Mesenchymal stem cell (in vitro differentiated cells and primary cell): Measurements from ENCODE around the gene SCN4B.

Source experiments
- DNase-seq: peaks from one replicate; pipeline ENCODE4 v3.0.0-alpha.2; 2013
- H2AFZ ChIP-seq: one replicate; pipeline ENCODE4 v1.6.1; 2013; ENCODE audit warnings: low read depth, mild to moderate bottlenecking, control low read depth, inconsistent platforms, low read length, moderate library complexity
- H2AK5ac ChIP-seq: 2 replicates; pipeline ENCODE4 v1.6.1; 2013; ENCODE audit warnings: low read length, moderate library complexity, mild to moderate bottlenecking, inconsistent platforms; ENCODE audit not compliant: severe bottlenecking
- H2BK120ac ChIP-seq: one replicate; pipeline ENCODE4 v1.6.1; 2013; ENCODE audit warnings: low read depth, mild to moderate bottlenecking, inconsistent platforms, low read length, moderate library complexity
- H2BK12ac ChIP-seq, 2 experiments: one replicate each; pipeline ENCODE4 v1.6.1; 2013; ENCODE audit warnings: inconsistent platforms in 2 of 2, low read length in 2 of 2, mild to moderate bottlenecking in 2 of 2, moderate library complexity in 2 of 2, control low read depth in 1 of 2
- H2BK15ac ChIP-seq: one replicate; pipeline ENCODE4 v1.6.1; 2013; ENCODE audit warnings: mild to moderate bottlenecking, low read depth, inconsistent platforms; ENCODE audit not compliant: poor library complexity, severe bottlenecking
- H2BK5ac ChIP-seq: 2 replicates; pipeline ENCODE4 v1.6.1; 2013; ENCODE audit warnings: low read depth, mild to moderate bottlenecking, low read length, control low read depth, inconsistent platforms; ENCODE audit not compliant: poor library complexity, severe bottlenecking
- H3K14ac ChIP-seq, 2 experiments: one replicate each; pipeline ENCODE4 v1.6.1; 2013; ENCODE audit warnings: inconsistent platforms in 2 of 2, low read length in 2 of 2, control low read depth in 1 of 2, mild to moderate bottlenecking in 1 of 2, moderate library complexity in 1 of 2
- H3K18ac ChIP-seq, 2 experiments: one replicate each; pipeline ENCODE4 v1.6.1; 2013; ENCODE audit warnings: inconsistent platforms in 2 of 2, low read length in 2 of 2, control low read depth in 1 of 2, low read depth in 1 of 2, mild to moderate bottlenecking in 1 of 2
- H3K23ac ChIP-seq, 2 experiments: one replicate each; pipeline ENCODE4 v1.6.1; 2013; ENCODE audit warnings: inconsistent platforms in 2 of 2, low read length in 2 of 2, mild to moderate bottlenecking in 2 of 2, moderate library complexity in 2 of 2, control low read depth in 1 of 2
- H3K27ac ChIP-seq: 2 replicates; pipeline ENCODE4 v1.5.1; 2013; ENCODE audit warnings: mild to moderate bottlenecking, moderate library complexity, low read length, control low read depth, inconsistent platforms; ENCODE audit not compliant: poor library complexity, severe bottlenecking
- H3K27me3 ChIP-seq, 2 experiments: 2 replicates each; pipeline versions ENCODE4 v1.6.1 to v1.7.0; 2013; ENCODE audit warnings: low read length in 2 of 2, mild to moderate bottlenecking in 2 of 2, moderate library complexity in 2 of 2, control low read depth in 1 of 2, inconsistent platforms in 1 of 2; ENCODE audit not compliant: control insufficient read depth in 1 of 2, insufficient read depth in 1 of 2
- H3K36me3 ChIP-seq, 2 experiments: 2 replicates each; pipeline versions ENCODE4 v1.6.1 to v1.7.0; 2013; ENCODE audit warnings: low read length in 2 of 2, control low read depth in 1 of 2, inconsistent platforms in 1 of 2, low read depth in 1 of 2, mild to moderate bottlenecking in 1 of 2; ENCODE audit not compliant: insufficient read depth in 2 of 2, control insufficient read depth in 1 of 2
- H3K4ac ChIP-seq, 2 experiments: one replicate each; pipeline ENCODE4 v1.6.1; 2013; ENCODE audit warnings: inconsistent platforms in 2 of 2, low read length in 2 of 2, mild to moderate bottlenecking in 2 of 2, moderate library complexity in 2 of 2, control low read depth in 1 of 2, low read depth in 1 of 2
- H3K4me1 ChIP-seq: 2 replicates; pipeline ENCODE4 v1.6.1; 2013; ENCODE audit warnings: low read depth, low read length, control low read depth; ENCODE audit not compliant: control insufficient read depth, insufficient read depth
- H3K4me2 ChIP-seq: 2 replicates; pipeline ENCODE4 v1.6.1; 2013; ENCODE audit warnings: low read length, mild to moderate bottlenecking, inconsistent platforms; ENCODE audit not compliant: poor library complexity, severe bottlenecking
- H3K4me3 ChIP-seq, 2 experiments: 2 replicates each; pipeline versions ENCODE4 v1.5.1 to v1.7.0; 2013; ENCODE audit warnings: low read length in 2 of 2, mild to moderate bottlenecking in 2 of 2, control low read depth in 1 of 2, low read depth in 1 of 2; ENCODE audit not compliant: insufficient read depth in 1 of 2
- H3K79me1 ChIP-seq: replicated peaks from 2 replicates; pipeline ENCODE4 v1.6.1; 2013; ENCODE audit warnings: mild to moderate bottlenecking, control low read depth, low read length, inconsistent platforms; ENCODE audit not compliant: poor library complexity, severe bottlenecking
- H3K9ac ChIP-seq: 2 replicates; pipeline ENCODE4 v1.7.0; 2013; ENCODE audit warnings: mild to moderate bottlenecking, low read length, moderate library complexity
- H3K9me3 ChIP-seq: 2 replicates; pipeline ENCODE4 v1.7.0; 2013; ENCODE audit warnings: mild to moderate bottlenecking, low read length; ENCODE audit not compliant: control insufficient read depth
- H4K8ac ChIP-seq: one replicate; pipeline ENCODE4 v1.6.1; 2013; ENCODE audit warnings: inconsistent platforms, mild to moderate bottlenecking, low read length, moderate library complexity
- H4K91ac ChIP-seq: one replicate; pipeline ENCODE4 v1.6.1; 2013; ENCODE audit warnings: mild to moderate bottlenecking, low read length, inconsistent platforms
- WGBS: methylation state at CpG from one replicate; pipeline ENCODE4 v1.1.7; 2013; ENCODE audit warnings: mixed read lengths; 5-methylcytosine and 5-hydroxymethylcytosine counted together

Gene SCN4B

DNA sequence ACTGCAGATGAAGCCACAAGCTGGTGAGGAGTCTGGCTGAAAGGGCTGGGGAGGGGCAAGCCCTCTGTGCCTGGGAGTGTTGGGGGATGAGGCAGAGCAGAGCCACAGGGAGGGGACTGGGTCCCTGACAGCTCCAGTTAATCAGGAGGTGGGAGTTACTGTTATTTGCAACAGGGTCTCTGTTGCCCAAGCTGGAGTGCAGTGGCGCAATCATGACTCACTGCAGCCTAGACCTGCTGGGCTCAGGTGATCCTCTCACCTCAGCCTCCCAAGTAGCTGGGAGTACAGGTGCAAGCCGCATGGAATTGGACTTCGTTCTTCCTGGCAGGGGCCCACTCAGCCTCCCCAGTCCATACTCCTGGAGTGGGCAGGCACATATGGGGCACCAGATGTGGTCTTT lies 16.1 kb upstream of the SCN4B start:
- H3K14ac ChIP-seq = no peak overlapping the region
- no peak overlapping the region for H2AFZ ChIP-seq
- no peaks in the 10 kb centered on the region for H3K79me1 ChIP-seq
- WGBS = 92% methylated on average over 2 of the region's 3 CpGs
- H4K91ac ChIP-seq = no peak overlapping the region
- H2BK5ac ChIP-seq = no peak overlapping the region
- no peaks in the 10 kb centered on the region for H3K36me3 ChIP-seq
- H4K8ac ChIP-seq = no peak overlapping the region
- peaks cover 82 to 84% of the 10 kb centered on the region in 2 experiments for H3K27me3 ChIP-seq
- H3K9me3 ChIP-seq = no peaks in the 10 kb centered on the region
- no peak overlapping the region for H3K4ac ChIP-seq
- H2BK12ac ChIP-seq = no peak overlapping the region
- no peak overlapping the region for H3K9ac ChIP-seq
- no peak overlapping the region for H3K18ac ChIP-seq
- no peak overlapping the region for H2BK15ac ChIP-seq
- H3K4me3 ChIP-seq = no peak overlapping the region
- H2AK5ac ChIP-seq = no peak overlapping the region
- H3K23ac ChIP-seq = no peak overlapping the region
- peaks cover 7% of the 10 kb centered on the region for H3K4me1 ChIP-seq
- H3K27ac ChIP-seq = no peak overlapping the region
- no peak overlapping the region for H3K4me2 ChIP-seq
- no peak overlapping the region for H2BK120ac ChIP-seq
- DNase-seq = no peak

- H3K9me3 ChIP-seq = no peaks in the 10 kb centered on the region
- H2BK5ac ChIP-seq = no peak overlapping the region
- H2AK5ac ChIP-seq = no peak overlapping the region
- WGBS = 76% methylated on average over 8 of the region's 8 CpGs
- H3K4me3 ChIP-seq = no peak overlapping the region
- H3K4me1 ChIP-seq = peaks cover 7% of the 10 kb centered on the region
- no peak overlapping the region for H3K9ac ChIP-seq
- no peak overlapping the region for H2BK120ac ChIP-seq
- DNase-seq = no peak
- H3K79me1 ChIP-seq = no peaks in the 10 kb centered on the region
- H3K4ac ChIP-seq = no peak overlapping the region
- H2BK12ac ChIP-seq = no peak overlapping the region
- H3K4me2 ChIP-seq = no peak overlapping the region
- H2AFZ ChIP-seq = no peak overlapping the region
- H3K27ac ChIP-seq = no peak overlapping the region
- peaks cover 83 to 84% of the 10 kb centered on the region in 2 experiments for H3K27me3 ChIP-seq
- H3K18ac ChIP-seq = no peak overlapping the region
- H4K91ac ChIP-seq = no peak overlapping the region
- H3K23ac ChIP-seq = no peak overlapping the region
- H4K8ac ChIP-seq = no peak overlapping the region
- H3K14ac ChIP-seq = no peak overlapping the region
- no peaks in the 10 kb centered on the region for H3K36me3 ChIP-seq
- H2BK15ac ChIP-seq = no peak overlapping the region
Observed at GRCh38 chr11:118168316-118168715, 15.7 kb upstream of the SCN4B start.

- no peak overlapping the region for H3K27ac ChIP-seq
Observed at GRCh38 chr11:118167906-118168305, 15.3 kb upstream of the SCN4B start.

DNA sequence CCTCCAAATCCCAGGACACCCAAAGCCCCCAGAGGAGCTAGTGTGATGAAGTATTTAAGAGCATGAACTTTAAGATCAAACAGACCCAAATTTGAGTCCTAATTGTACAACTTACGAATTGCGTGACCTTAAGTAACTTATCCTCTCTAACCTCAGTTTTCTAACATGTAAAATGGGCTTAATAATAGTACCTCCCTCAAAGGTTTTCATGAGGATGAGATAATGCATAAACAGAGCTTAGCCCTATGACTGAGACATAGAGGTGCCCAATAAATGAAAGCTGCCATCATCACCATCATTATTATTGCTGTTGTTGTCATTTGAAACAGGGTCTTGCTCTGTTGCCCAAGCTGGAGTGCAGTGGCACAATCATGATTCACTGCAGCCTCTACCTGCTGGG lies 14.6 kb upstream of the SCN4B start:
- no peak overlapping the region for H3K23ac ChIP-seq
- no peak overlapping the region for H4K8ac ChIP-seq
- no peak overlapping the region for H2BK5ac ChIP-seq
- H3K36me3 ChIP-seq = no peaks in the 10 kb centered on the region
- H2BK15ac ChIP-seq = no peak overlapping the region
- H3K4me1 ChIP-seq = peaks cover 7% of the 10 kb centered on the region
- H2AFZ ChIP-seq = no peak overlapping the region
- WGBS = no CpG with 5 or more reads among the region's 2 CpGs
- no peaks in the 10 kb centered on the region for H3K9me3 ChIP-seq
- no peak for DNase-seq
- no peak overlapping the region for H3K18ac ChIP-seq
- H3K4me2 ChIP-seq = no peak overlapping the region
- no peak overlapping the region for H3K4ac ChIP-seq
- no peak overlapping the region for H3K14ac ChIP-seq
- H3K79me1 ChIP-seq = no peaks in the 10 kb centered on the region
- no peak overlapping the region for H2AK5ac ChIP-seq
- peaks cover 84% of the 10 kb centered on the region in 2 experiments for H3K27me3 ChIP-seq
- no peak overlapping the region for H3K4me3 ChIP-seq
- no peak overlapping the region for H4K91ac ChIP-seq
- no peak overlapping the region for H2BK120ac ChIP-seq
- no peak overlapping the region for H3K27ac ChIP-seq
- no peak overlapping the region for H2BK12ac ChIP-seq
- no peak overlapping the region for H3K9ac ChIP-seq

More at GRCh38 chr11:118167906-118168305, 15.3 kb upstream of the SCN4B start:
- H2AFZ ChIP-seq = no peak overlapping the region
- no peak overlapping the region for H3K4ac ChIP-seq
- no peak overlapping the region for H3K18ac ChIP-seq
- H3K27me3 ChIP-seq = peaks cover 84% of the 10 kb centered on the region in 2 experiments
- H3K36me3 ChIP-seq = no peaks in the 10 kb centered on the region
- no peak overlapping the region for H3K4me3 ChIP-seq
- H3K4me2 ChIP-seq = no peak overlapping the region
- no peak overlapping the region for H3K23ac ChIP-seq
- no peak overlapping the region for H2BK5ac ChIP-seq
- no peak overlapping the region for H3K14ac ChIP-seq
- H3K4me1 ChIP-seq = peaks cover 7% of the 10 kb centered on the region
- H4K91ac ChIP-seq = no peak overlapping the region
- H3K79me1 ChIP-seq = no peaks in the 10 kb centered on the region
- no peak overlapping the region for H2AK5ac ChIP-seq
- H3K9ac ChIP-seq = no peak overlapping the region
- no peak overlapping the region for H2BK15ac ChIP-seq
- H2BK12ac ChIP-seq = no peak overlapping the region
- no peaks in the 10 kb centered on the region for H3K9me3 ChIP-seq
- no peak for DNase-seq
- no peak overlapping the region for H4K8ac ChIP-seq
- WGBS = 85% methylated on average over 11 of the region's 12 CpGs
- no peak overlapping the region for H2BK120ac ChIP-seq
